Neural cell (in vitro differentiated cells): ENCODE results near the gene PDE8B.

ENCODE experiments used
- CTCF ChIP-seq: fragments of 450-650 bp; IDR thresholded peaks from 2 replicates; pipeline ENCODE4 v1.5.1; 2014; ENCODE audit warnings: antibody characterized with exemption, mild to moderate bottlenecking, moderate library complexity; ENCODE audit not compliant: poor library complexity, severe bottlenecking
- EP300 ChIP-seq: fragments of 450-650 bp; conservative IDR thresholded peaks from 2 replicates; pipeline ENCODE4 v1.6.1; 2014; ENCODE audit warnings: antibody characterized with exemption, mild to moderate bottlenecking, moderate library complexity; ENCODE audit not compliant: poor library complexity, severe bottlenecking
- POLR2AphosphoS5 ChIP-seq: IDR thresholded peaks from 2 replicates; pipeline ENCODE4 v1.6.1; 2012
- TAF1 ChIP-seq: IDR thresholded peaks from 2 replicates; pipeline ENCODE4 v1.6.1; 2012; ENCODE audit warnings: low read depth

GRCh38 chr5:77225531-77225930, 15.1 kb downstream of the PDE8B start:
- TF ChIP-seq EP300 = no peak
- TF ChIP-seq CTCF = no peak
- no peak for TF ChIP-seq TAF1
- TF ChIP-seq POLR2AphosphoS5 = no peak
